Middle frontal gyrus (tissue), 1 donor: ENCODE results near the gene TRMT5.

Experiments
- DNase-seq: peaks from one replicate; pipeline ENCODE4 v3.0.0-alpha.2; 2015; ENCODE audit warnings: low spot score; ENCODE audit errors: extremely low spot score

The TRMT5 gene, protein sequence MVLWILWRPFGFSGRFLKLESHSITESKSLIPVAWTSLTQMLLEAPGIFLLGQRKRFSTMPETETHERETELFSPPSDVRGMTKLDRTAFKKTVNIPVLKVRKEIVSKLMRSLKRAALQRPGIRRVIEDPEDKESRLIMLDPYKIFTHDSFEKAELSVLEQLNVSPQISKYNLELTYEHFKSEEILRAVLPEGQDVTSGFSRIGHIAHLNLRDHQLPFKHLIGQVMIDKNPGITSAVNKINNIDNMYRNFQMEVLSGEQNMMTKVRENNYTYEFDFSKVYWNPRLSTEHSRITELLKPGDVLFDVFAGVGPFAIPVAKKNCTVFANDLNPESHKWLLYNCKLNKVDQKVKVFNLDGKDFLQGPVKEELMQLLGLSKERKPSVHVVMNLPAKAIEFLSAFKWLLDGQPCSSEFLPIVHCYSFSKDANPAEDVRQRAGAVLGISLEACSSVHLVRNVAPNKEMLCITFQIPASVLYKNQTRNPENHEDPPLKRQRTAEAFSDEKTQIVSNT

DNA sequence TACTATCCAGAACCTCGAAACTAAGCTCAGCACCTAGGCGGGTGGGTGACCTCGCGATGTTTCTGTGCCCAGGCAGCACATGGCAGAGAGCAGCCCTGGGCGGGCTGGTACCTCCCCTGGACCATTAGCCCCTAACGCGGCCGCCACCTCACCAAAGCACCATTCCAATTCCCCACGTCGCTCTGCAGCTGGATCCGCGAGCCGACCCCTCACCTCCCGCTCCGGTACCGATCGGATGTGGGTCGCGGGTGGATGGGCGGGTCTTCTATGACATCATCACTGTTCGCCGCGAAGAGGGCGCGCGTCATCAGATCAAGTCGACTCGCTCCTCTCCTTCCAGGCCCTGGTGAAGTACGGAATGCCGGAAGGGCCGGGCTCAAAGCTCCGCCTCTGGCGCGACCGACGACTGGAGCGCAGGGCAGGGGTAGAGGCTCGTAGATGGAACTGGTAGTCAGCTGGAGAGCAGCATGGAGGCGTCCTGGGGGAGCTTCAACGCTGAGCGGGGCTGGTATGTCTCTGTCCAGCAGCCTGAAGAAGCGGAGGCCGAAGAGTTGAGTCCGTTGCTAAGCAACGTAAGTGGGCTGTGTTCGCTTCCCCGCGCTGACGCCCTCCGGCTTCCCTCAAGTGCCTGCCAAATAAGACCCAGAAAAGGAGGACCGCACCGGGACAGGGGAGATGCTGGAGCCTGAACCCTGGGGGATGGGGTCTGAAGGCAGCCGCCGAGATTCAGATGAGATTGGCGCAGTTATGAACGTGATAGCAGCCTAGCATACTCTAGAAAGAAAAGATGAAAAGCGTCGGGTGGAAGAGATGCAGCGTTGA is at the start of gene TRMT5, which contains the start of gene SLC38A6:
Gene TRMT5 (minus strand): TSS at position 269 of the 822 bp plus-strand sequence. CDS start 106 bp downstream, at position 163.
Gene SLC38A6 (plus strand): TSS at position 435 of the 822 bp plus-strand sequence. CDS start 33 bp downstream, at position 468.
- DNase-seq: peak; percentile 84

DNA sequence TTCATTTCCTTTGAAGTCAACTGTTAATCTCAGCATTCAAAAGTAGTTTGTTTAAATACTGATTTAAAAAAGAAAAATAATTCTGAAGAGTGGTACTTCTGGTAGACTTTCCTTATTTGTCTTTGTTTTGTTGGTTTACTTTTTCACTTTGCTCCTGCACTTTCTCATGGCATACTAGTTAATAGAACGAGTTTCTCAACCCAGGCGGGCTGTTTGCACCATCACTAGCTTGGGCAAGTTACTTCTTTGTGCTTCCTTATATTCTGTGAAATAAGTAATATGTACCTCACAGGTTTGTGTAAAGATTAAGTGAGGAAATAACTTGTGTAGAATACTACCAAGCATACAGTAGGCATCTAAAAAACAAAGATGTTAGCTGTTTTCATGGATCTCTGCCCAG is 45.6 kb upstream of the TRMT5 start:
- no peak for DNase-seq

DNA sequence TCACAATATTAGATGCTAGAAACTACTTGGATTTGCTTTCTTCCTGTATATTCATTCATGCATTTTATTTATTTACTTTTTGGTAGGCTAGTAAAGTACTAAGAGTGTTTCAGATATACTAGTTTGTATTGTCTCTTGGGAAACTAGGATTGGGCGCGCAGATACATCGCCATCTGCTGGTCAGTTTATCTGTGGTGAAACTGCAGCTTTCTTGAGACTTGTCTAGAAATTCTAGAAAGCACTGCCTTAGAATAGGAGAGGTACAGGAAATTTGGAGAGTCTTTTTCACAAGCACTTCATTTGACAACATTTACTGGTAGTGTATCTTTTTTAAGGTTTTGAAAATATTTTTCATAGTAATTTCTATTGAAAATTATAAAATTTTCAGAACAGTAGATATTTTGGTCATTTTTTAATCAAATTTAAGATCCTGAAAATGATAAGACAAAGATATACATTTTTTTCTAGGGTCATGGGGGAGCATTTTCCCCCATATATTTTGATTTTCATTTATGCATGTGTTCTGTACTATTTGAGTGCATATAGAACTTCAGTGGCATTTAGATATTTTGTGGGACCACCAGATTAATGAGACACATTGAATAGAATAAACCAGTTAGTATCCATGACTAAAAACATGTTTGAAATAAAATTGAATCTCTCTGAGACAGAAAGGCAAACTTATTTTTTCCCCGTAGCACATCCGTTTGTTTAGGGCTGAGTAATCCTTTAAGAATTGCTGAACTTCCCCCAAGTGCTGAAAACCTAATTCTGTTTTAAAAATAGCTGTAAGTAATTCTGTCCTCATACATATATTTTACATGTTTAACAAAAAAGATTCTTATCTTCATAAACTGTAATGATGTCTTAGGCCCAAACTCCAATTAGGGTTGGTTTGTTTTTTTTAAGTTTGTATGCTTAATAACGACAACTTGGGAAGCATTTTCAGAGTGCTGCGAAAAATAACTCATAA is 44.7 kb upstream of the TRMT5 start:
- peak; percentile 75 for DNase-seq

DNA sequence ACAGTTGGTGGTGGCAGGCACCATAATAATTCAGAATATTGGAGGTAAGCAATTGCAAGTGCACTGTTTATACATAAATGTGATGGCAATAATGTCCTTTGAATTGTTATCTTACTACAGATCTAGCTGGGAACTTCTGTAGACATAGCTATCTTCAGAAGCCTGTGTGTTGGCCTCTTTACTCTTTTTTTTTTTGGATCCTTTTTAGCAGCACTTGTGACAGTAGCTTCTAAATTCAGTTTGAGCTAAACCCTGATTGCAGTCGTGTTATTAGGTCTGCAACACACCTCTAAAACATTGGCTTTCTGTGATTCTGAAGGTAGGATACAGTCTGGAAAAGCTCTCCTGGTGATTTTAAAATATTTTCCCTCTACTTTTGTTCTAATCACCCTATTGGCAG is 38.7 kb upstream of the TRMT5 start:
- DNase-seq: no peak

DNA sequence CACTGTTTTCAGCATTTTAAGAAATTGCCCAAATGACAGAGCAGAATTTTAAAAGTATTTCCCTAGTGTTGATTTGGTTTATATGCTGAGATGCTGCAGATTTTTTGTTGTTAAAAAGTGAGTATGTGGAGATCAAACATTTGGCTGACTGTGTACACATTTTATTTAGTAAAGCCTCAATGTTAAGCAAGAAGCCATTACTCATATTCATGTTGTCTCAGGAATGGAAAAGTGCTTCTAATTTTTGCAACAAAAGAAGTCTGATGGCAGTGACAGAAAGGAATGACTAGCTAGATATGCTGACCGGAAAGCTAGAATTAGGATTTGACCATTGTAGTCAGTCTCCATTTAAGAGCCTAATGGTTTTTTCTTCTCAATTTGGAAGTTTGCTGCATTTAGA is 22.7 kb upstream of the TRMT5 start:
- no peak for DNase-seq

DNA sequence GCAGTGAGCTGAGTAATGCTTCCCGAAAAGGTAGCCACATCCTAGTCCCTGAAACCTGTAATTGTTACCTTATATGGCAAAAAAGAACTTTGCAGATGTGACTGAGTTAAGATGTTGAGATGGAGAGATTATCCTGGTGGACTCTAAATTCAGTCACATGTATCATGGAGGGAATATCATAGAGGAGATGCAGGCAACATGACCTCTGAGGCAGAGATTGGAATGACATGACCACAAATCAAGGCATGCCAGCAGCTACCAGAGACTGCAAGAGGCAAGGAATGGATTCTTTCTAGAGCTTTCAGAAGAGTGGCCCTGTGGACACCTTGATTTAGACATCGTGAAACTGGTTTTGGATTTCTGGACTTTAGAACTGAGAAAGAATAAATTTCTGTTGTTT is 18.7 kb upstream of the TRMT5 start:
- no peak for DNase-seq

DNA sequence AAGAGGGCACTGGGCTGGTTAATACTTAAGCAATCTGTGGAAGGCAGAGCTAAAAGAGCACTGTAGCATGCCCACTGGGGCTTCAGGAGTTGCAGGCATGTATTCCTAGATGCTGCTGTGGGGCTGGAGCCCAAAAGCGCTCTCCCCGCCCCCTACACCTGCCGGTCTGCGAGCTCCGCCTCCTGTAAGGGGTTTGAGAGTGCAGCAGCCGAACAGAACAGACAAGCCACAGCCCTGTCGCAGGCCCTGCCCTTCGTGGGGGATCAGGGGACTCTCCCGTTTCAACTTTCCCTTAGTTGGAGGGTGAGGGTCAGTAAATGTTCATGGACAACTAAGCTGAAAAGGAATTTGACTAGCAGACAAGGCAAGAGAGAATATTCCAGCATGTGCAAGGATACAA is 17.7 kb upstream of the TRMT5 start:
- DNase-seq: no peak

DNA sequence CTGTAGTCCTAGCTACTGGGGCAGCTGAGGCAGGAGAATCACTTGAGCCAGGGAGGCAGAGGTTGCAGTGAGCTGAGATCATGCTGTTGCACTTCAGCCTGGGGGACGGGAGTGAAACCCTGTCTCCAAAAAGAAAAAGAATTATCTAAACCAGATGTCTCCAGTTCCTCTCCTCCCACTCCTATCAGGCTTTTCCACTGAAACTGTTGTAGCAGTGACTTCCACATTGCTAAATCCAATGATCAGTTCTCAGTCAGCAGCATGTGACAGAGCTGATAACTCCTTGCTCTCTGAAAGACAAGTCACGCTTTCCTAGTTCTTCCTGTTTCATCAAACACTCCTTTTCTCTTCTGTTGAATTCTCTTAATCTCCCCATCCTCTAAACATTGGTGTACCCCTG is 8.7 kb upstream of the TRMT5 start:
- DNase-seq: no peak

DNA sequence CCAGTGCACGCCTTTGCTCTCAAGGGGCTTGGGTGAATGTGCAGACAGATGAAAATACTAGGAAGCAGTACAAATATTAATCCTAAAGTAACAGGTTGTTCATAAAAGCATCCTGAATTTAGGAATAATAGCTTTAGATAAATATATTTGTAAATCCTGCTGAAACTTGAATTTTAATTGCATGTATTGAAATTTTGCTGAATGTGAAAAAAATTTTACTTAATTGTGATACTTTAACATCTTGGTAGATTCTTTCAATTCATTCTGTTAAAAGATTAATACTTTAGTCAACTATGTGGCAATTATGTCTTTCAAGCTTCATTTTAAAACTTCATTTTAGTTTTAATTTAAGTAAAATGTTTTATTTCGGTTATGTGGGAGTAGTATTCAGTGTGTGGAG is 5.6 kb upstream of the TRMT5 start:
- no peak for DNase-seq

DNA sequence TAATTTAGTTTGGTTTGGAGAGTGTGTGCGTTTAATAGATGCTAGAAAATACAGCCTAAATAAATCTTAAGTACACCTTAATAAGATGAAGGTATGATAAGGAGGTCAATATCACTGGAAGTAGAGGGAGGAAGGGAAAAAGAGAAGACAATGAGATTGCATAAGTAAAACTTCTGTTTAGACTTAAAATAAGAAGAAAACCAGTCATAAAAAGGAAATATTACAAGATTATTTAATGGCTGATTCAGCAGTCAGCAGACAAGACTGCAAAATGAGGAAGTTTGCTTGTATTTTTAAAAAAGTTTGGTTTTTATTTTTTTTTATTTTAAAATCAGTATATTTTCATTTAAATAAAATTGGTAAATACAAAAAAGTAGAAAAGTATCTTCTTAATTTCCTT is 3.3 kb upstream of the TRMT5 start:
- DNase-seq: no peak

DNA sequence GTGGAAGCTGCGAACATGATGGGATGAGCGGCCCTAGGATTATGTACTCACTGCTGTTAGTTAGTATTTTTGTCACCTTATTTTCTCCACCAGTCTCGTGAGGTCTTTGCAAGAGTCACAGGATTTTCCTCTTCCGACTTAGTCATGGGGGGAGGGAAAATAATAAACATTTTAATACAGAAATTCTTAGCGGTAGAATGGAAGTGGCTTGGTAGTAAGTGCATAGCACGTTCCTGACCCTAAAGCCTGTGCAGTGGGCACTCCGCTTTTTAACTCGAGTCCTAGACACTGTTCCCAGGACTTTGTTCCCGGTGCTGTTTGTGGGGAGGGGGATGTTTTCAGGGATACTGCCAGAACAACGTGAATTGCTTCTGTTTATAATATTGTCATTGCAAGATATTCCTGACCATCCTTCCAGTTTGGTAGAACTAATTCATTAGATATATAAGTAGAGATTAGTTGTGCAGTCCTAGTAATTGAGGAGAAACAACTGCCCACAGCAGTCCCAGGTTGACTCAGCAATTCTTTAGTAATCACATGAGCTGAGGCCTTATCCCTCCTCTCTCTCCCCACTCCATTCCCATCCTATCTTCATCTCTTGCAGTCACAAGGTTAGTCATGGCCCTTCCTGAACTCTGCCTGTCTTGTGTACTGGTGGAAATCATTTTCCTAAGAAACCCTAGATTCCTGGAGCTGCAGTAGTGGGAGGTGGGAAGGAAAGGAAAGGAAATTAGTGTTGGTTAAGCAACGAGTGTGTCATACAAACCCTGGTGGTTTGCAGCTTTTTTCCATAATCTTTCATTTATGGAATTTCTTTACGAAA is 965 bp upstream of the TRMT5 start:
- DNase-seq: no peak

DNA sequence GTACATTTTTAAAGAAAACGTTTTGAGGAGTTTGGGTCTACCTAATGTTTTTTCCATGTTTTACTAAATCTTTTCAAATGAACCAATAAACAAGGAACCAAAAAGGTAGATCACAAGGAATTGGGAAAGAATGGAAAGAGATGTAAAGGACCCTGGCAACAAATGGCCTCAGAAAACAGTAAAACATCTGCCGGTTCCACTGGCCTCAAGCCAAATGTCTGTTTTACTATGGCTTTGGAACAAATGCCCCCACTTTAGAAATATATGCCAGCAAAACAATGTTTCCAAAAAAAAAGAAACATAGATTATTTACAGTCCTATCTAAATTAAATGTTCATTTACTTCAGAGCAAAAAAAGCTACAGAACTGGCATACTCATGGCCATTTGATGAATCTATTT is 3.0 kb downstream of the TRMT5 start:
- DNase-seq: no peak

DNA sequence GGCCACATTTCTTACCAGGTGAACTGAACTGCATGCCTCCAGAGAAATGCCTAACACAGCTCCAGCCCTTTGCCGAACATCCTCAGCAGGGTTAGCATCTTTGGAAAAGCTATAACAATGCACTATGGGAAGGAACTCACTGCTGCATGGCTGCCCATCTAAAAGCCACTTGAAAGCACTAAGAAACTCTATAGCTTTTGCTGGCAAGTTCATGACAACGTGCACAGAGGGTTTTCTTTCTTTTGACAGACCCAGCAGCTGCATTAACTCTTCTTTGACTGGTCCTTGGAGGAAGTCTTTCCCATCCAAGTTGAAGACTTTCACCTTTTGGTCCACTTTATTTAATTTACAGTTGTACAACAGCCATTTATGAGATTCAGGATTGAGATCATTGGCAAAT is 5.3 kb downstream of the TRMT5 start:
- DNase-seq: no peak

DNA sequence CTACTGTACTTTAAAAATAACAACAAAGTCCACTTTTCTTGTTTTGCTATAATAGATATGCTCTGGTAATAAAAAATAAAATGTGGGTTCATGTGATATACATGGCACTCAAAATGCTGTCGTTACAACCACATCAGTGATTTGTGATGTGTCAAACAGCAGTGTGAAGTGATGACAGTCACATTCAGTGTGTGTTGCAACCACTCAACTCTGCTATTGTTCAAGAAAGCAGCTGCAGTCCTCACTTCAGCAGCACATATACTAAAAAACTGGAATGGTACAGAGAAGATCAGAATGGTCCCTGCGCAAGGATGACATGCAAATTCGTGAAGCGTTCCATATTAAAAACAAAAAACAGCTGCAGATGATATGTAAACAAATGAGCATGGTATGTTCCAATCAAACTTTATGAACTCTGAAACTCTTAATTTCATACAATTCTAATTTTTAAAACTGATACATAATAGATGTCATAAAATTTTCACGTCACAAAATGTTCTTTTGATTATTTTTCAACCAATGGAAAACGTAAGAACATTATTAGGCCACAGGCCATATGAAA is 6.7 kb downstream of the TRMT5 start:
- DNase-seq: no peak

DNA sequence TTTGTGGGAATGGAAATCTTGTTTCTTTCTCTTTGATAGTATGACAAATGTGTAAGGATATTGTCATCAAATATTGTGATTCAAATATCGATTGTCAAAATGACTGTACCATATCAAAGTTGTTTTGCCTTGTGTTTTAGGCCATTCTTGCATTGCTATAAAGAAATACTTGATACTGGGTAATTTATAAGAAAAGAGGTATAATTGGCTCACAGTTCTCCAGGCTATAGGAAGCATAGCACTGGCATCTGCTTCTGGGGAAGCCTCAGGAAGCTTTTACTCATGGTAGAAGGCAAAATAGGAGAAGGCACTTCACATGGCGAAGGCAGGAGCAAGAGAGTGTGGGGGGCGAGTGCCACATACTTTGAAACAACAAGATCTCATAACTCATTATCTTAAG is 7.8 kb downstream of the TRMT5 start:
- no peak for DNase-seq

DNA sequence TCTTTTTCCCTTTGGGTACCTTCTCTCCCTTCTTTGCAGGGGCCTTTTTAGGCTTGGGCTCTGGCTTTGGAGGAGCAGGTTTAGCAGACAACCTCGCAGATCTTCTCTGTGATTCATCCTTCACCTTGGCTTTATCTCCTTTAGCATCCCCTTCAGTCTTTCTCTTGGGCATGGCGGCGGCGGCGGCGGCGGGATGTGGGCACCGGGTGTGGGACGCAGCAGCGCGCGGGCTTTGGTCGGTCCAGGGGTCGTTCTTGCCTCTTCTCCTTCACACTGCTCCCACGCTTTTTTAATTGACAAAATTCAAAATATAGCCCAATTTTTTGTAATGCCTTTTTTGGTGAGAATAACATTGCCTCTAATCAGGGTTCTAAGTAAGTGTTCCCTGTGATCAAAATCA is 8.6 kb downstream of the TRMT5 start:
- no peak for DNase-seq

DNA sequence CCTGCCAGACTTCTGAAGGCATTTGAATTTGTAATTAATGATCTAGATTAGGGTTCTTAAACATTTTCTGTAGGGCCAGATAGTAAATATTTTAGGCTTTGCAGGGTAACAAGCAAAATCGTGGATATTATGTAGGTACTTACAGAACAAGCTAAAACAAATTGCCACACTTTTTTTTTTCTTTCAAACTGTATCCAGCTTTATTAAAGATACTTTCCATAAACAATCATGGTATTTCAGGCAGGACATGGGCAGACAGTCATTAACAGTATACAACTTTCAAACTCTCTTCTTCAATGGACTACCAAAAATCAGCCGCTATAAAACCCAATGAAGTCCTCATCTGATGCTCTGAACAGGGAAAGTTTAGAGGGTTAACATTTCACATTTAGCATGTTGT is 9.6 kb downstream of the TRMT5 start:
- DNase-seq: no peak

DNA sequence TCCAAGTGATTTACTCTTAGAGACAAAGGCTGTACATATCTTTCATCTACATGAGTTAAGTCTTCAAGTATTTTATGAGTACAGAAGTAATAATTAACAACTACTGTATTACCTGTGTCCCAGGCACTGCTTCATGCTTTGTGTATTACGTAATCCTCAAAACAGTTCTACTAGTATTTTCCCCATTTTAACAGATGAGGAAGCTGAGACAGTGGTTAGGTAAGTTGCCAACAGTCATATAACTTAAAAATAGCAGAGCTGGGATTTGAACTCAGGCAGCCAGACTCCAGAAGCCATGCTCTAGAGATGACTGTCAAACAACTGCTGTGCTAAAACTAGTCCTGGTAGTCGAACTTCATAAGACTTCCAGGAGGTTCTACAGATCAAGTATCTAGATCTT is 10.7 kb downstream of the TRMT5 start:
- no peak for DNase-seq

DNA sequence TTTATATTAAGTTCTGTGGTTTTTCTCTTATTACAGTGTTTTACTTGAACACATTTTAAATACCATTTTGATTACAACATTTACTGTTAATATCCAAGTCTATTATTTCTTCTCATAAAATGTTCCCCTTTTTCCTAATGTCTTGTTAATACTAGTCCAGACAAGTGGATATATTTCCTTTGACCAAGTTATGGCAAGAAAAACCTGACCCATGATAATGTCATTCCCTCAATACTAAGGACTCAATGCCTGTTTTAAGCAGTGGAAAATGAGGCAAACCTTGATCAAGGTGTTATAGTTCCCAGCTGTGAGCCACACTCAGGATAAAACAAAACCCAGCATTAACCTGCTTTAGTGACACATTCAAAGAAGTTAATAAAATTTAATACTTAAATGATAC is 12.2 kb downstream of the TRMT5 start:
- DNase-seq: no peak

DNA sequence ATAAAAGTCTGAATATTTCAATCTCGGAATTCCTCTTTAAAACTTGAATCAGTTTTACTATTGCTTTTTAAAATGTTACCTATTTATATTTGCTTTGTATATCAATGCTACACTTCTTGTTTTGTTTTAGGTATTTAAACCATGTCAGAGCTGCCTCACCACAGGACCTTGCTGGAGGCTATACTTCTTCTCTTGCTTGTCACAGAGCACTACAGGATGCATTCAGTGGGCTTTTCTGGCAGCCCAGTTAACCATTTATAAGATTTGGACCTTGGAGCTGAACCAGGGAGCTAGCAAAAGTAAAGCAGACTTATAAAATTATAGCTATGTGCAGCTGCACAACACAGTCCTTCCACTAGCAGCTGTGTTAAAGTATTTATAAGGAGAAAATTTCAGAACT is 12.8 kb downstream of the TRMT5 start:
- no peak for DNase-seq
